ENCODE results near the gene ASTN2.

Gene ASTN2

DNA sequence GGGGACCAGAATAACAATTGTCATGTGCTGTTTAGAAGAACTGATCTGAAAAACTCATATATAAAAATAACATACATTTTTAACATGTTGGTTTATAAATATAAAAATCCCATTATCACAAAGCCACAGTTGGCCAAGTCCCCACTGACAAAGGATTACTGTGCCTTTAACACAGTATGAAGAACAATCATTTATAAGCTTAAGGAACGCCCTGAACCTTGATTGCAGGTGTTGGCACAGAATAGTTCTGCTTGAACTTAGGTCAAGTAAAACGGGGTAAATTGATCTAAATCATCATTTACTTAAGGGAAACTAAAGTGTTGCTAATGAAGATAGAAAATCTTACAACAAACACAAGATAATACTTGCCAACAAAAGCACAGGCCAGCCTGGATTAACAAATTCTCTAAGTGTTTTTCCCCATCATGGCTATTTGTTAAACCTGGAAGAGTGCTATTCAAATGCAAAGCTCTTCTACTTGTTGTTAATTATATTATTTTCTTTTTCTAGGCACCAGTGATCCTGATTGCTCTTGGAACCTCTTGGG is 46.1 kb downstream of the ASTN2 start:
- DNase-seq (ENCODE audit: low spot score), result no peak

DNA sequence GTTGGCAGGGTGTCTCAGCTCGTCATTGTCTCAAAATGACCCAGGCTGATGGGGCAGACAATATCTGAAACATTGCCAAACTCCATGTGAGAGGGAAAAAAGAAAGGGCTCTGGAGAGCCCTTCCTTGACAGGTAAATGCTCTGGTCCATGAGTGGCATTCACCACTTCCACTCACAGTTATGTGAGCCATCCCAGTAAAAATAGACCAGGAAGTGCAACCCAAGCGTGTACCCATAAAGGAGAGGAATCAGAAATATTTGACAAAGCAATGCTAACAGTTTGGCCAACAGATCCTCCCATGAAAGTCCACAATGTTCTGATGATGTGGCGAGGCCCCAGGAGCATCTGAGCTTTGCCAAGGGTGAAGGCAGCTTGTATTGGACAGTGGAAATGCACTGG is 49.4 kb downstream of the ASTN2 start:
- DNase-seq (ENCODE audit: low spot score), result no peak

DNA sequence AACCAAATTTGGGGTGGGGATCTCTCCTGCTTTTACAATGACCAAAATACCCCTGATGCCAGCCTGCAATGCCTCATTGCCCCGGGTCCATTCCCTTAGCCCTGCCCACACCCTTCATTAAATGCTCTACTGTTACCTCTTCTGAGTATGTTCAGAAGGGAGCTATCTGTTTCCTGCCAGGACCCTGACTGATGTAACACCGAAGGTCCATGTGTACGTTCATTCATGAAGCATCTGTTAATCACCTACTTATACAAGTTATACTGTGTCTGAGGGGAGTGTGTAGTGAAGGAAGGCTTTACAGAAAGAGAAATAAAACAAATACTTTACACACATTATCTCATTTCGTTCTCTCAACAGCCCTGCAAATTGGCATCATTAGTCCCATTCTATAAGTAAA is 51.9 kb downstream of the ASTN2 start:
- no peak for DNase-seq (ENCODE audit: low spot score)

DNA sequence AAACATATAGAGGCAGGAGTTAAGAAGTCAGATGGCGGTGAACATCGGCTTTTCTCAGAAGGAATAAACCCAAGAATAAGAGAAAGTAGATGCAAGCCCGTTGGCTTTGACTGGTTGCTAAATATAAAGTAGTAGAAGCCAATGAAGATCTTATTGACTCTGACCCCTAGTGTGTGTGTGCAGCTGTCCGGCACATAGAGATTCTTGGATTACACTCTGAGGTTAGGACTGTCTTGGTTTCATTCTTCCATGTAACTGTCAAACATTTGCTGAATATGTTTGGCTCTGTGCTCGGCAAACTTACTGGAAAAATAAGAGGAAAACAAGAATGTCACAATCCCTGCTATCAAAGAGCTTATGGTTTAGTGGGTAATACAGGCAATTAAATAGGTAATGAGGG is 54.9 kb downstream of the ASTN2 start:
- no peak for DNase-seq (ENCODE audit: low spot score)

DNA sequence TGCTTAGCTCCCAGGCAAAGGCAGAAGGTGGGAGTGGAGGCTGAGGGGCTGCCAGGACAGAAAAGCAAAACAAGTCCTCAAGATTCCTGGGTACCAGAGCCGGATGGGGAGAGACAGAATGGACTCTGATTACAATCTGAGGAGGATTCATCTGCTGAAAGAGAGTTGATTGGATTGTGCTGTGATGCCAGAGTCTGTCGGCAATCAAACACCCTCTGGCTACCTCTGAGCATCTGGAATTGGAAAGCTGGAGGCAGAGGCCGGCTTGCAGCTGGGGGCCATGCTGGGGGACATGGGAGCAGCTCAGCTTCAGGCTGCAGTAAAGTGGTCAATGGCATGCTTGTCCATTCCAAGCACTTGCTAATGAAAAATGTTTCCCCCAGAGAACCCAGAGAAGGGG is 59.3 kb downstream of the ASTN2 start:
- DNase-seq (ENCODE audit: low spot score), result no peak

DNA sequence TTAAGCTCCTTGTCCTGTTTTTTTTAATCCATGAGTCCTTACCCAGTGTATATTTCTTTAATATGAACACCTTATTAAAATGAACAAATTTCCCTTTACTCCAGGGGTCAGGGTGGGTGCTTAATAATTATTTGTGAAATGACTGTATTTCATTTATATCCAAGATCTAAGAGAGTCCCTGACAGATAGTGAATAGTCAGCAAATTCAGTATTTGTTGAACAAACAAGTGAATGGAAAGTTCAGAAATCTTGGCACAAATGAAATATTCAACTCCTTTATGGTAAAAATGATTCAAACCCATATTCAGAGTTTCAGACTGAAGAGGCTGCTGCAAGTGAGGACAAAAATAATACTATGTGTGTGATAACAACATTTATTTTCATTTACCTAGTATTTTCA is 59.9 kb downstream of the ASTN2 start:
- no peak for DNase-seq (ENCODE audit: low spot score)

DNA sequence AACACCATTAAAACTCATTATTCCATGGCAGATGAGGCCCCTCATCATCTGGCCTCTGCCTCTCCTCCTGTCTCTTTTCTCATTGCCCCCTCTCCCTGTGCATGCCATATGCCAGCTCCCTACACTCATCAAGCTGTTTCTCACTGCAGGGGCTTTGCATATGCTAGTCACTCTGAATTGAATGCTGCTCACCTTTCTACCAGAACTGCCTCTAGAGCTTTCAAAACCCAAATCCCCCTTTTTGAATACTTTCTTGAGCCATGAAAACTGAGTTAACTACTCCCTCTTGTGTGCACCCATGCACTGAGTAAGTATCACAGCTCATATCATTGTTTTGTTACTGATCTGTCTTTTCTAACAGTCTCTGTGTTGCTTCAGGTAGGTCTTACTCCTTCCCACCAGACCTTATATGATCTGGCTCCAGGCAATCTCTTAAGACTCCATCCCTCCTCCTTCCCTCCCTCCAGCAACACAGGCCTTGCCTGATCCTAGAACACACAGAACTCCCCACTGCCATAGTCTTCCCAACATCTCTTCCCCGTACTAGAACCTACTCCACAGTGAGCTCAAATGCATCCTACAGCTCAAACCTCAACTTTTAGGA is 60.5 kb downstream of the ASTN2 start:
- no peak for DNase-seq (ENCODE audit: low spot score)

DNA sequence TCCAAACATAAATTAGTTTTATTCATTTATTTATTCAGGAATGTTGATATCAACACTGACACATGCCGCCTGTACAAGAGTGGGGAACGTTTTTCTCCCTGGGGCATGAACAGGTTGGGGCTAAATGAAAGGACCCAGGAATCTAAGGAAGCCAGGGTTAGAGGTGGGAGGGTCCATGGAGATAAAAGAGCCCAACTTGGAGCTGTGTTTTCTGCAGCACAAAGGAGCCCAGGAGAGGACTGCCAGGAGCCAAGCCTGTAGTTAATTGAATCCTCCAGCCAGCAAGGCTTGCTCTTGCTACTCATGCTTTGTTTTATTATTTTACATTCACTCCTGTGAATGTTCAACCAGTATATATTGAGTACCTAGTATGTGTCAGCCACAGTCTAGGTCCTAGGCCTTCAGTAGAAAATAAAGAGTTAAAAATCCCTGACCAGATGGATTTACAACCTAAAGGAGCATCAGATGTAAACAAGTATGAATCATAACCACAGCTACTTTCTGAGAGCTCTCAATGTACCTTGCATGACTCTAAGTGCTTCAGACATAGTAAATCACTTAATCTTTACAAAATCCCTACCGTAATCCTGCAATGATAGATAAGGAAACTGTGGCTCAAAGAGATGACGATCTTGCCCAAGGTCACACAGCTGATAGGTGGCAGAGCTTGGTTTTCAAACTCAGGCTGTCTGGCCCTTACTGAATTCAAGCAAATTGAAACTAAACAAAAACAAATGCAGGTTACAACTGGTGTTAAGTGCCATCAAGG is 69.8 kb downstream of the ASTN2 start:
- DNase-seq (ENCODE audit: low spot score), result peak; percentile 22

DNA sequence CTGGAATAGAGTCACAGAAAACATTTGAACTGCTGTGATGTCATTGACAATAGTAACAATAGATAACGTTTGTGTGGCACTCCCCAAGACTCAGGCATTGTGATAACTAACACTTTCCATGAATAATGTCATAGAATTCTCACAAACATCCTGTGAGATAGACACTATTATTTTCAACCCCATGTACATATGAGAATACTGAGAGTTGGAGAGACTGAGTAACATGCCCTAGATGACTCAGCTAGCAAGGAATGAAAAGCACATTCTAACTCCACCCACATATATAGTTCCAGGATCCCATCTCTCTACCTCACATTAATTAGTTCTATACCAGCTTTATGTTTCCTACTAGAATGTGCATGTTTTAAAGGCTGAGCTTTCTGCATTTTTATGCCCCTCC is 71.4 kb downstream of the ASTN2 start:
- DNase-seq (ENCODE audit: low spot score), result peak; percentile 33

DNA sequence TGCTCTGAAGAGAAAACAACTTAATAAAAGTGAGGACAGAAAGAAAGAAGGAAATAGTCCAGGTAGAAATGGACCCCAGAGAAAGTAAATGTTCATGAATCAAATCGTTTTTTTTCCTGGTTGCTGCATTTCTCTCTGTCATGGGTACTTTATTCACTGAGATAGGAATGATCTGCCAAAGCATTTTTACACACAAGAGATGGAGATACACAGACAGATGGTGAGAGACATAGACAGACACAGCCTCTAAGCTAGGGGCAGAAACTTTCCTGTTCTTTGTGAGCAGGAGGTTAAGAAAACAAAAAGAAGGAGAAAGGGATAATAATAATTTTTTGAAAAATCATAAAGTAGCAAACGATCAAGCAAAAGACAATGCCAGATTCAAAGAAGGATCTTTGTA is 73.7 kb downstream of the ASTN2 start:
- DNase-seq (ENCODE audit: low spot score), result no peak

DNA sequence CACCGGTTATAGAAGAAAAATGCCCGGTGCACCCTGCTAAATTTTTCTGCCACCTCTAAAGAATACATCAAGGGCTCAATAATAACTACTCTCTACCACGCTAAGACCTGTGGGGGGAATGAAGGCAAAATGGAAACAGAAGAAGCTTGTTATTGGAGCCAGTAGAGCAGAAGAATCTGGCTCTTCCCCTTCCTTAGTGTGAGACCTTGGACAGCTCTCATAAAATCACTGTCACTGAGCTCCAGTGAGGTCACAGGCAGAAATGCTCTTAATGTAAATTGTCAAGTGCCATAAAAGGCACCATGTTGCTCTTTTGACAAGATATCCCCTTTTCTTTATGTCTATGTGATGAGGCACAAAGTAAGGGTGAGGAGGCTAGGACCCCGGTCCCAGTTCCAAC is 74.4 kb downstream of the ASTN2 start:
- no peak for DNase-seq (ENCODE audit: low spot score)

DNA sequence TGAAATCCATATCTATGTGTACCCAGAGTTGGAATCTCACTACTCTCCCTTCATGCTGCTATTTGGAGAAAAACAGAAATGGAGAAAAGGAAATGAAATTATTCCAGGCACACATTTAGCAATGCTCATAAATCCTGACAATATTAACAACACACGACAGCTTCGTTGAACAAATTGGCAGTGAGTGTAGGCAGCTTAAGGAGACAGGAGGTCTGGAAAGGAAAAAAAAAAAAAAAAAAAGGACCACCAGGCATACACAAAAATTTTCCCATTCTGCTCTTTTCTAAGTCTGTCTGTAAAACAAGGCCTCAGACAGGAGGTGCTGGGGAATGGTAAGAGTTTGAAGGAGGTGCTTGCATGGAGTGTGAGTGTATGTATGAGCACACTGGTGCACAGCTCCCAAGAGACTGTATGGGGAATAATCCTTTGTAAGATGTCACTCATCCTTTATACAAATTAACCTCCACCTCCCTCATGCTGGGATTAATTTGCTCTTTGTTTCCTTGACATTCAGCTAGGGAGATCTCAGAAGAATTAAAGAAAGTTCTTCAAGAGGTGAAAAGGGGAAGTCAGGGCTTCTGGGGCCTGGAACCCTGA is 78.9 kb downstream of the ASTN2 start:
- no peak for DNase-seq (ENCODE audit: low spot score)

DNA sequence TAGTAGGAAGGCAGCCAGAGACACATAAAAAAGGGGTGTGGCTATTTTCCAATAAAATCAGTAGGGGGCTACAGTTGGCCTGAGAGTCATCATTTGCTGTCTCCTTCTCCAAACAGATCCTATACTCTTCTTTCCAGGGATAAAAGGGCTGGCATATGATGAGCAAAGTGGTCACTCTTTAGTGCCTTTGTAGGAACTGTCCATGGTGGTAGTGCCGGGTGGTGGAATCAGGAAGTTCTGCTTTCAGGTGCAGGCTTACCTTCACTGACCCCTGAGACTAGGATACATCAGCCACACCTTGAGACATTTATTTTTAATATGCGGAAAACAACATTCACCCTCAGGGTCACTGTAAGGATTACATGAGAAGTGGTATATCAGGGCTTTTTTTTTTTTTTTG is 80.8 kb downstream of the ASTN2 start:
- no peak for DNase-seq (ENCODE audit: low spot score)

DNA sequence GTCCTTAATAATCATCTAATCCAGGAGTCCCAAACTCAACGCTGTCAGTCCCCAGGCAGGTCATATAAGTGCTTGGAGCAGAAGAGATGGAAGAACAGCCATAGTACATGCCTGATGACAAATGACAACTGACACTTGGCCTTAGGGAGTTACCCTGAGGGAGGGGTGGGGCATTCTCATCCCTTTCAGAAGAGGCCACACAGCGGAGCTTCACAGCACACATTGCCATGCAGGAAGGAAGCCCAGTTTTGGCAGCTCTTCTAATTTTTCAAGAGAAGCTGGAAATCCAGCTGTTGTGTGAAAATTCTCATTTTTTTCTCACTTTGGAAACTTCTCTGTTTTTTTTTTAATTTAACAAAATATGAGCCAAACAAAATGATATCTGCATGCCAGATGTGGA is 89.0 kb downstream of the ASTN2 start:
- DNase-seq (ENCODE audit: low spot score), result no peak

DNA sequence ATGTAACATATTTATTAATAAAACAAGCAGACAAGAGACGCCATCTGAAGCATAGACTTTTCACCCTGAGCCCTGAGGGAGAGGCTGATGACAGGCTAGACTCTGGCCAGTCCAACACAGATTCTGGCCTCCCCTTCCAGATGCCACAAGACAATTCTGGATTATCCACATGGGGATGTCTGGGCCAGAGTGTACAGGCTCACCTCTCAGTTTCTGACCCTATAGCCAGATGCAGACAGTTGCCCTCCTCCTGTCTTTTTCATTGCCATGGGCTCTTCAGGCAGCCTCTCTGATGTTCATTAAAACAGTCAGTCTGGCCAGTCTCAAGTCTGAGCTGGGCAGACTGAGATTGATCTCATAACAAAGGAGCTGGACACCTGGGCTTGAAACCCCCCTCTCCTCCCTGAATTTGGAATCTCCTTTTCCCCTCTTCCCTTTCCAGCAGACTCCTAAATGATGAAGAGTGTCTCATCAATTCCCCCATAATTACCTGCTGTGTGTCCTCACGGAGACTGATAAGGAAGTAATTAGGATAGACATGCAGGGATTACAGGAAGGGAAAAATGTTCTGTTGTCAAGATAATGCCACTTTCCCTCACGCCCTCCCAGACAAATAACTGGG is 89.6 kb downstream of the ASTN2 start:
- no peak for DNase-seq (ENCODE audit: low spot score)

DNA sequence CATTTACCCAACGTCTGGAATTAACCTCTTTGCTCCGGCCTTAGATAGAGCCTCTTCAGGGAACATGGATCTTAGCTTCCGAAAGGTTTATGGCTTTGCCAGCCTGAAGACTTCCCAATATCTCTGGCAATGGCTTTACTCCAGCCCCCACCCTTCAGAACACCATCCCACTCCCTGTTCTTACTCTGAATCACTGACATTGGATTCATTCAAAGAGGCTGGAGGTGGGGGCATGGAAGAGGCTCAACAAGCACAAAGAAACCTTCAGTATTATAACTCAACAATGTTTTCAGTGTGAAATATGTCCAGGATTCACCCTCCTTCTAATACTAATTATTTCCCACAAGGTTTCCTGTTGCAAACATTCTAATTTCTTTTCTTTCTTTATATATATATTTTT is 91.5 kb downstream of the ASTN2 start:
- DNase-seq (ENCODE audit: low spot score), result no peak

DNA sequence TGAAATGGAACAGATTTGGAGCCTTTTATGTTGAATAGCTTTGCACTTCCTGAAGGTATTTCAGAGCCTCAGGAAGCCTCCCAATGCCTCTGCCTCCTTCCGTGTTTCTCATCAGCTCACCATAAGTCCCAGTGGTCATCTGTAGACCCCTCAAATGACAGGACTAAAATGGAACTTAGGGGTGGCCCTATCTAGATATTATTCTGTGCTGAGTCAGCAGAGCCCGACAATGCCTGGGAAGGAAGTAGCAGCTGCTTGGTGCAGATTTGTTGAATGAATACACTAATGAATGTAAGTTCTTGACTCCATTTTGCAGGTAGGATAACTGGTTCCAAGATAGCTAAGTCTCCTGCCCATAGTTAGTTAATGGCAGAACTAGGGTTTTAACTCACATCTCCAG is 97.7 kb downstream of the ASTN2 start:
- no peak for DNase-seq (ENCODE audit: low spot score)

DNA sequence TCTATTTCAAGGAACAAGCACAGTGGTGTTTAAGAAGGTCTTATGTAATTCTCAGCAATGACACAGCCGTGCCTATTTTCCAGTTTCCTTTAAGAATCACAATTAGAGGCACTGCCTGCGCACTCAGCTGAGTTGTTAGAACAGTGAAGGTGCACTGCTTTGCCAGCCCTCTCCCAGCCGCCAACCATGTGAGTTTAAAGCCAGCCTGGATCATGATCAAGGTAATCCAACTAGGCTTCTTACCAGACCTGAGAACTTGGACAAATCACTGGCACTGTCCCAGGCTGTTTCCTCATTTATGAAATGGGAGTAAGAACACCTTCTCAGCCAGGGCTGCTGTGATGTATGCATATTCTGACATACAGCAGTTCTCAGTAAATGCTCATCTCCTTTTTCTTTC is 99.6 kb downstream of the ASTN2 start:
- DNase-seq (ENCODE audit: low spot score), result no peak

DNA sequence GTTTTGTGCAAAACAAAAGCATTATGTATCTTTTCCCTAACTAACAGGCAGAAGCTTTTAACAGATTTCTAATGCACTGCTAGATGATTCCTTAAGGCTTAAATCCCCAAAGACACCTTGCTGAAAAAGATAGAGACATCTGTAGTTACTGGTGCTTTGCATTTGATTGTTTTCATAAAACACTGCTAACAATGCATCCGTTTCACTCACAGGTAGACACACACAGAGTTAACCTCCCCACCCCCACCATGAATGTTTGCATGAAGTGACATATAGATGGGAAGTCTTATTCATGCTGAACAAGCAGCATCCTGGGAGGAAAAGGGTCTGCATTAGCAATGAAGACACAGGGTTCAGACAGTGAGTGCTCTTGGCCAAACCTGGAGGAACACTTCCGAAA is 100.9 kb downstream of the ASTN2 start:
- DNase-seq (ENCODE audit: low spot score), result no peak

DNA sequence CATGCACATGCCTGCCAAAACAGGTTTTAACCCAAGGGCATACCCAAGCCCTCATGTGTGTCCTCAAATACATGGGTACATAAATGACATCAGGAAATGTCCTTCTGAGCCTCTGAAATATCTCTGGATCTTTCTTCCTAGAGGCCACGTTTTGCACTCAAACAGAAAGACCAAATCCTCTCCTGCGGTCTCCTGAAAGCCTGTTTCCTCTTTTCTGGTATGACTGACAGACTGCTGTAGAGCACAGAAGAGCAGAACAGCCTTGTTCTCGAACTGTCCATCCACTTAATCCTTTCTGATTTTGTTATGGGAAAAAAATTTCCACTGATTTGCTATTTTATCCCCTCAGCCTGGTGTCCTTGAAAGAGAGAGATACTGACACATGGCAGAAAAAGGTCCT is 107.2 kb downstream of the ASTN2 start:
- no peak for DNase-seq (ENCODE audit: low spot score)

DNA sequence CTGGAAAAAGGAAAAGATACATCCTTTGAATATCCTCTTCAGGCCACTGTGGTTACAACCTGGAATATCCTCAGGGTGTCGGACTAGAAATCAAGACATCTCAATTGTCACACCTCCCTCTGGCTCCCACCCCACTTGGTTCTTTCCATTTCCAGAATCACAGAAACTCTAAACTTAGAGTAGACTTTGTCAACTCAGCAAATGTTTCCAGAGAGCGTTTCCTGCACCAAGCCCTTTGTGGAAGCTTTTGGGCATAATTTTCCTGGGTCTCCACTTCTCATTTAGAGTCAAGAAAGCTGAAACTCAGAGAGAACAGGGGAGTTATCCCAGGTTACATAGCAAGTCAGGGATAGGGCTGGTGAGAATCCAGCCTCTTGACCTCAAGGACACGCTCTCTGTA is 108.8 kb downstream of the ASTN2 start:
- no peak for DNase-seq (ENCODE audit: low spot score)

DNA sequence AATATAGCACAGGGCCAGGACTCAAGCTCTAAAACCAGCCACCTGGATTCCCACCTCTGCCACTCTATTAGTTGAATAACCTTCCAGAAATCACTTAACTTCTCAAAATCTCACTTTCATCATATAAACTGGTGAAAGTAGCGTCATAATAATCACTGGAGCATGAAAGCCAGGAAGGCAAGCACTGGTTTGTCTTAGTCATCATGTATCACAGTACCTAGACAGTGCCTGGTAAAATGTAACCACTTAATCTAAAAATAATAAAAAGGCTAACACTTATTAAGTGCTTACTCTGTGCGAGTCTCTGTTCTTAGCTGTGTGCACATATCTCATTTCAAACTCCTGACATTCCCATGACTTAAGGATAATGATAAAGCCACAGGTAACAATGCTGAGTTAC is 109.4 kb downstream of the ASTN2 start:
- DNase-seq (ENCODE audit: low spot score), result no peak

DNA sequence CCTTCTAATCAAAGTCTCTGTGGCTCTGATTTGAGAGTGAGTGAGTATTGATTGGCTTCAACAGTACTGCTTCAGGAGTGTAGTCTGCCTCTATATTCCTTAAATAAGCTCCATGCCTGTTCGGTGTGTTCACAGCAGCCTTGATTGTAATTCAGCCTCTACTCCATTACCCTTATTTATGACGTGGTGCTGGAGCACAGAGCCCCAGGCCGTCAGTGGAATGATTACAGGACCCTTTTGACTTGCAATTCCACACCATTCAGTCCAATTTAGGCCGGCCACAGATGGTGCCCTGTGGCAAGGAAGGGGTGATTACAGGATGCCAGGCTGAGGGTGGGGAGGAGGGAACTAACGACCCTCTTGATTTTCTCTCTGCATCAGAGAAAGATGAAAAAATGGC is 110.3 kb downstream of the ASTN2 start:
- no peak for DNase-seq (ENCODE audit: low spot score)
